NT2/D1 (cell line): ENCODE data around the gene GDA.

ENCODE experiments used
- SUZ12 ChIP-seq: IDR thresholded peaks from 2 replicates; pipeline ENCODE4 v1.6.1; 2011; ENCODE audit not compliant: insufficient read length, insufficient read depth; ENCODE audit errors: extremely low read depth
- YY1 ChIP-seq: IDR thresholded peaks from 2 replicates; pipeline ENCODE4 v1.6.1; 2011; ENCODE audit not compliant: insufficient read length, insufficient read depth

DNA sequence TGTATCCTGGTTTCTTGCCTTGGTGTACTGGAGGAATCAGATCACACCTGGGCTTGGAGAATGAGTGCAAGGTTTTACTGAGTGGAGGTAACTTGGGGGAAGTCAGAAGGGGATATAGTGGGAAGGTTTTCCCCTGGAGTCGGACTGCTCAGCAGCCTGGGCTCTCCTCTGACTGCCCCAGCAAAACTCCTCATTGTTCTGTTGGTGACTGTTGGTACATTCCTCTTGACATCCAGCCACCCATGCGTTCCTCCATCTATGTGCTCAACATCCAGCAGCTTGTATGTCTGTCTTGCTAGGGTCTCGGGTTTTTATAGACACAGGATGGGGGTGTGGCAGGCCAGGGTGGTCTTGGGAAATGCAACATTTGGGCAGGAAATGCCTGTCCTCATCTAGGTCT lies 119.7 kb downstream of the GDA start:
- no peak for TF ChIP-seq YY1
- TF ChIP-seq SUZ12 = no peak
